Measurements from ENCODE around the gene ANKS4B. TPM values are rescaled to one million over a fixed set of nuclear protein-coding genes. Genes with fewer than 3 reads are reported as not detected.

The ANKS4B gene
- total and polyA plus RNA-seq, 2 experiments from 2014 or later: not detected

DNA sequence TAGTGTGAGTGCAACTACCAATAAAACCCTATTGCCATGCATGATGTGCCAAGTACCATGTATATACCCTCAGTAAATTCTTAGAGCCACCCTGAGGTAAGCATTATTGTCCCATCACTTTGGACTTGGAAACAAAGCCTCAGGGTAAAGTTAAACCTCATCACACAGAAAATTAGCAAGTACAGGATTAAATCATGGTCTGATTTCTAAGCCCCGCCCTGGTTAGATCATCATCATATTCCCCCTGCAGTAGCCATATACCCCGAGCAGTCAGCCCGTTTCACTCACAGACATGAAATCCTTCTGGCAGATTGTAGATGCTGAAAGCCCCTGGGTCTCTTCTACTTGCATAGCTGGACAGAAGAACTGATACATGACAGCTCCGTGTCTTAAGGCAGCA is 26.9 kb upstream of the ANKS4B start:
- H3K4me3 ChIP-seq: no peak overlapping the region
- in situ Hi-C loops (cut with MboI): no loop called here
- WGBS, 2 experiments (ENCODE audit: low coverage in 1 of 2, low lambda C conversion rate in 2 of 2, missing lambda C conversion rate in 2 of 2): 56 to 64% methylated on average over 4 of the region's 4 CpGs
- no peaks in the 10 kb centered on the region for H3K9me2 ChIP-seq (ENCODE audit: insufficient read depth)
- H3F3A ChIP-seq (ENCODE audit: insufficient read depth): no peaks in the 10 kb centered on the region
- H2AFZ ChIP-seq: no peak overlapping the region
- no peak overlapping the region for H3K9ac ChIP-seq
- H3K27me3 ChIP-seq (replicated peaks; ENCODE audit: insufficient read depth): peaks cover 39% of the 10 kb centered on the region
- DNase-seq: no peak
- H3K4me1 ChIP-seq (ENCODE audit: insufficient read depth): no peaks in the 10 kb centered on the region
- TF ChIP-seq EZH2phosphoT487 (IDR thresholded peaks at IDR 0.05; ENCODE audit: insufficient read depth, low read depth) (no peak), EZH2 (IDR thresholded peaks at IDR 0.05; ENCODE audit: insufficient read depth, poor library complexity, severe bottlenecking) (no peak)
- H4K20me1 ChIP-seq (ENCODE audit: insufficient read depth): no peaks in the 10 kb centered on the region
- no peaks in the 10 kb centered on the region for H3K9me3 ChIP-seq (ENCODE audit: low read depth)
- H3K27ac ChIP-seq: no peak overlapping the region
- no peaks in the 10 kb centered on the region for H3K36me3 ChIP-seq (ENCODE audit: low read depth)
- no peaks in the 10 kb centered on the region for H3K79me2 ChIP-seq (ENCODE audit: insufficient read depth)
- H3K4me2 ChIP-seq (ENCODE audit: unreplicated experiment): no peak overlapping the region

- Histone ChIP-seq H3K27ac (no peak overlapping the region), H3K79me2 (ENCODE audit: insufficient read depth) (no peaks in the 10 kb centered on the region), H3K4me2 (ENCODE audit: unreplicated experiment) (no peak overlapping the region), H3K9me2 (ENCODE audit: insufficient read depth) (no peaks in the 10 kb centered on the region), H3K4me3 (no peak overlapping the region), H3K9ac (no peak overlapping the region), H3F3A (ENCODE audit: insufficient read depth) (no peaks in the 10 kb centered on the region), H3K27me3 (replicated peaks; ENCODE audit: insufficient read depth) (peaks cover 23% of the 10 kb centered on the region), H3K9me3 (ENCODE audit: low read depth) (no peaks in the 10 kb centered on the region), H3K4me1 (ENCODE audit: insufficient read depth) (no peaks in the 10 kb centered on the region), H3K36me3 (ENCODE audit: low read depth) (no peaks in the 10 kb centered on the region), H4K20me1 (ENCODE audit: insufficient read depth) (no peaks in the 10 kb centered on the region), H2AFZ (no peak overlapping the region)
- no peak for TF ChIP-seq EZH2phosphoT487 (IDR thresholded peaks at IDR 0.05; ENCODE audit: insufficient read depth, low read depth)
- TF ChIP-seq EZH2 (IDR thresholded peaks at IDR 0.05; ENCODE audit: insufficient read depth, poor library complexity, severe bottlenecking): no peak
- 38 to 49% methylated on average over 2 of the region's 2 CpGs for WGBS, 2 experiments (ENCODE audit: low coverage in 1 of 2, low lambda C conversion rate in 2 of 2, missing lambda C conversion rate in 2 of 2)
- in situ Hi-C loops (cut with MboI): no loop called here
- DNase-seq: no peak
These were observed 24.9 kb upstream of the ANKS4B start for GRCh38 chr16:21208446-21209230.

GRCh38 chr16:21211486-21211885 is 22.0 kb upstream of the ANKS4B start, which contains the start of gene ZP2:
ZP2 (minus strand) TSS chr16:21211574; CDS start chr16:21211547, 27 bp downstream.
- 62 to 68% methylated on average over 5 of the region's 5 CpGs for WGBS, 2 experiments (ENCODE audit: low coverage in 1 of 2, low lambda C conversion rate in 2 of 2, missing lambda C conversion rate in 2 of 2)
- TF ChIP-seq EZH2 (IDR thresholded peaks at IDR 0.05; ENCODE audit: insufficient read depth, poor library complexity, severe bottlenecking) (no peak), EZH2phosphoT487 (IDR thresholded peaks at IDR 0.05; ENCODE audit: insufficient read depth, low read depth) (no peak)
- no peak within 1 kb of the TSS for H3K4me2 ChIP-seq (ENCODE audit: unreplicated experiment)

DNA sequence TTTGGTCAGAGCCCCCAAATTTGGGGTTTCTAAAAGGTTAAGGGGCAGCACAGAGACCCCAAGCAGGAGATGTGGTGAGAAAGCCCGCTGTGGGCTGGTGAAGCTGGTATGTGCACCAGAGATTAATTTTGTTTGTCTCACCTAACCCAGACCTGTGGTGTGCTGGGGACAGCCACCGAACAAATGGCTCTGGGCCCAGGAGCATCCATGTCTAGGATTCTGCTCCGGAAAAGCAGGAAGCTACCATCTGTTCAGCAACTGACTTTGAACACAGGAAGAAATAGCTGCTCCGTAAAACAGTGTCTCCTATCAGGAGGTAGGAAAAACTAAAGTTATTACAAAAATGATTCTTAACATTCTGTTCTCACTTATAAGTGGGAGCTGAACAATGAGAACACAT is 19.4 kb upstream of the ANKS4B start:
- DNase-seq: no peak
- Histone ChIP-seq H3K9me3 (ENCODE audit: low read depth) (no peaks in the 10 kb centered on the region), H3F3A (ENCODE audit: insufficient read depth) (no peaks in the 10 kb centered on the region), H2AFZ (no peak overlapping the region), H3K79me2 (ENCODE audit: insufficient read depth) (no peaks in the 10 kb centered on the region), H3K27ac (no peak overlapping the region), H3K36me3 (ENCODE audit: low read depth) (no peaks in the 10 kb centered on the region), H3K4me1 (ENCODE audit: insufficient read depth) (no peaks in the 10 kb centered on the region), H3K9ac (no peak overlapping the region), H3K9me2 (ENCODE audit: insufficient read depth) (no peaks in the 10 kb centered on the region), H3K4me2 (ENCODE audit: unreplicated experiment) (no peak overlapping the region), H3K4me3 (no peak overlapping the region), H4K20me1 (ENCODE audit: insufficient read depth) (no peaks in the 10 kb centered on the region), H3K27me3 (replicated peaks; ENCODE audit: insufficient read depth) (peaks cover 14% of the 10 kb centered on the region; the same call in 1 of the 2 replicates)
- TF ChIP-seq EZH2phosphoT487 (IDR thresholded peaks at IDR 0.05; ENCODE audit: insufficient read depth, low read depth) (no peak), EZH2 (IDR thresholded peaks at IDR 0.05; ENCODE audit: insufficient read depth, poor library complexity, severe bottlenecking) (no peak)
- in situ Hi-C loops (cut with MboI): no loop called here
- WGBS, 2 experiments (ENCODE audit: low coverage in 1 of 2, low lambda C conversion rate in 2 of 2, missing lambda C conversion rate in 2 of 2): 41 to 50% methylated on average over 4 of the region's 4 CpGs

More at GRCh38 chr16:21211486-21211885, 22.0 kb upstream of the ANKS4B start, which contains the start of gene ZP2:
- Histone ChIP-seq H3K4me1 (ENCODE audit: insufficient read depth) (no peaks in the 10 kb centered on the region), H3K79me2 (ENCODE audit: insufficient read depth) (no peaks in the 10 kb centered on the region), H3K36me3 (ENCODE audit: low read depth) (no peaks in the 10 kb centered on the region), H3F3A (ENCODE audit: insufficient read depth) (no peaks in the 10 kb centered on the region), H3K9me3 (ENCODE audit: low read depth) (no peaks in the 10 kb centered on the region), H4K20me1 (ENCODE audit: insufficient read depth) (no peaks in the 10 kb centered on the region), H3K27ac (no peak within 1 kb of the TSS), H3K9me2 (ENCODE audit: insufficient read depth) (no peaks in the 10 kb centered on the region), H3K9ac (no peak within 1 kb of the TSS), H3K4me3 (no peak within 1 kb of the TSS), H2AFZ (no peak within 1 kb of the TSS), H3K27me3 (replicated peaks; ENCODE audit: insufficient read depth) (peaks cover 20% of the 10 kb centered on the region; the same call in 1 of the 2 replicates)
- no peak for DNase-seq
- in situ Hi-C loops (cut with MboI): no loop called here
